AG04450 (cell line): ENCODE measurements around the gene GPC6. TPM values are rescaled to one million over a fixed set of nuclear protein-coding genes. Genes with fewer than 3 reads are reported as not detected.

ENCODE experiments used
- CTCF ChIA-PET: fragments of 300-600, 350-600 bp; formaldehyde crosslinking; extraction: SDS; loops from one replicate; lab custom pipeline; 2022; ENCODE audit warnings: antibody characterized with exemption, inconsistent platforms; lab: Charles Lee
- POLR2A ChIA-PET: fragments of 350-600 bp; formaldehyde crosslinking; extraction: SDS; loops from one replicate; lab custom pipeline; 2021; ENCODE audit warnings: antibody characterized with exemption, inconsistent platforms; lab: Yijun Ruan, JAX
- DNase-seq: peaks from one replicate; pipeline ENCODE4 v3.0.0-alpha.2; 2011; ENCODE audit warnings: low read depth, low spot score
- H3K27ac ChIP-seq: one replicate; pipeline ENCODE4 v1.5.1; 2012; ENCODE audit warnings: low read depth, low read length, control low read depth
- H3K27me3 ChIP-seq: one replicate; pipeline ENCODE4 v1.6.0; 2012; ENCODE audit warnings: low read length; ENCODE audit not compliant: control insufficient read depth, insufficient read depth
- H3K4me3 ChIP-seq: 2 replicates; pipeline ENCODE4 v1.5.1; 2011; ENCODE audit warnings: mild to moderate bottlenecking, low read depth, low read length, control low read depth
- H3K9me3 ChIP-seq: 2 replicates; pipeline ENCODE4 v1.5.1; 2012; ENCODE audit warnings: low read length; ENCODE audit not compliant: control insufficient read depth, insufficient read depth
- CTCF ChIP-seq: IDR thresholded peaks from 2 replicates; pipeline ENCODE4 v1.5.1; 2011; ENCODE audit warnings: low read depth, low read length, control low read depth, inconsistent platforms
- polyA plus RNA-seq: library from polyadenylated mRNA; depleted of rRNA; stranded (reverse); fragments of >200 nt; gene quantifications from 2 replicates; pipeline ENCODE4 v1.2.3, GENCODE V29; 2011

The GPC6 gene
- polyA plus RNA-seq, 1 experiment: 40.4 TPM

DNA sequence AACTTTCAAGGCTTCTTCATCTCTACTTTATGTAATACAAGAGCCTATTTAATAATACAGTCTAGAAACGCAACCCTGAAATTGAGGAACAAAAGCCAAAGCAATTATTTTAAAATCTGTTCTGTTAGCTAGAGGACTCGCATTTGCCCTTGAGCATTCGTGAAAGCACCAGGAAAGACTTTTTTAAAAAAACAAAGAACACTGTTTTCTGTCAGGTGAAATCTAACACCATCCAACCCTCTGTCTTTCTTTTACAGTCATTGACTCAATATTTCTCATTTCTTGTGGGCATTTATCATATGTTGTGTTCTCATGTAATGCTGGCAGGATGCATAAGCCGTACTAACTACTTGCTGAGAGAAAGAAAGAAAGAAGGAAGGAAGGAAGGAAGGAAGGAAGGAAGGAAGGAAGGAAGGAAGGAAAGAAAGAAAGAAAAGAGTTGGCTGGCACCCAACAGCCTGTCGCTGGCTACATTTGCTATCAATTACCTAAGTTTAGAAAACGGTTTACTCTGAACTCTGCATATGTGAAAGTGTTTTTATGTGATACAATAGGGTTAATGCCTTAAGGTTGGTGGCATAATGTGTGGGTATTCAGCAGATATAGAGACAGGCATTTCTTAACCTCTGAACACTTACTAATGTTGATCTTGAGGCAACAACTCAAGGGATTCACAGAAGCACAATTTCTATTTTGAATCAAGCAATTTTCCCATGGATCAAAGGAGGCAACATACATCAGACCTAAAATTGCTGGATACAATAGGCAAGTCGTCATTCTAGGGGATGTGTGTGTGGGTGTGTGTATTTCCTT, 807.4 kb downstream of the GPC6 start:
- Histone ChIP-seq H3K27me3 (no peaks in the 10 kb centered on the region), H3K9me3 (no peaks in the 10 kb centered on the region; the same call in 1 of the 2 replicates), H3K4me3 (no peak overlapping the region), H3K27ac (no peak overlapping the region)
- CTCF ChIA-PET: no interaction called here
- DNase-seq: no peak
- TF ChIP-seq CTCF: no peak
- POLR2A ChIA-PET: no interaction called here

DNA sequence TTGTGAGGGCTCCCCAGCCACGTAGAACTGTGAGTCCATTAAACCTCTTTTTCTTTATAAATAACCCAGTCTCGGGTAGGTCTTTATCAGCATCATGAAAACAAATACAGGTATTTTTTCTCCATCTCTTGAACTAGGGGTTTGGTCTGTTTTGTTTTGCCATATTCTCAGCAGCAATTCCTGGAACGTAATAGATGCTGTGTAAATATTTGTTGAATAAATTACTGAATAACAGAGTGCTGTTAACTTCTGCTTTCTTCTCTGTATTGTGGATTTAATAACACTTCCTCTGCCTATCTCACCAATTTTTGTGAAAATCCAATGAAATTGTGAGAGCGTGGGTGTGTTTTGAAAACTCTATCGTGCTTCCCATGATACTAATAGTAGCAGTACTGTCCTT, 823.4 kb downstream of the GPC6 start:
- CTCF ChIA-PET: no interaction called here
- no peaks in the 10 kb centered on the region for H3K9me3 ChIP-seq
- no peak overlapping the region for H3K4me3 ChIP-seq
- no peak overlapping the region for H3K27ac ChIP-seq
- no peak for DNase-seq
- H3K27me3 ChIP-seq: no peaks in the 10 kb centered on the region
- POLR2A ChIA-PET: no interaction called here
- no peak for TF ChIP-seq CTCF

GRCh38 chr13:94050686-94051085, 824.1 kb downstream of the GPC6 start:
- H3K4me3 ChIP-seq: no peak overlapping the region
- ChIA-PET POLR2A (no interaction called here), CTCF (no interaction called here)
- H3K27me3 ChIP-seq: no peaks in the 10 kb centered on the region
- no peak overlapping the region for H3K27ac ChIP-seq
- no peaks in the 10 kb centered on the region for H3K9me3 ChIP-seq
- TF ChIP-seq CTCF: no peak
- DNase-seq: no peak

DNA sequence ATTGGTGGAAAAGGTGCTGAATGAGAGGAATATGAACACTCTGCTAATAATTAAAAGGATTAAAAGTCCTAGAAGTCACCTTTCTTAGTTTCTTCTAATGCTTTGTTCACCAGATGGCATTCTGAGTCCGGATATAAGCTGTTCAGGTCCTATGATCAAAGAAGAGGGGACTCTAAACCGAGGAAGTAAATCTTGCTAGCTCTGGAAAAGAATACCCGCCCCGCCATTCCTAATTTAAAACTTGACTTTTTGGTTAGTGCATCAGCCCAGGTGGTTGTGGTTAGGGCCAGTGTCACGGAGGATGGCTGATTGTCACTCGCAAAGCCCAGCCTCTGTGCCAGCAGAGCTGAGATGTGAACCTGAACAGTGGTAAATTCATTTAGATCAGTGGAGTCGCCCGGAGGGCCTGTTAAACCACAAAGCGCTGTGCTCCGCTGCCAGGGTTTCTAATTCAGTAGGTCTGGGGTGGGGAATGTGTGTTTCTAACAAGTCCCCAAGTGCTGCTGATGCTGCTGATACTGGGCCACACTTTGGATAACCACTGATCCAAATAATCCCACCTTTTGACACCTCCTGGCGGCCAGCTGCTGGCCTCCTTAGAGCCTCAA, 827.5 kb downstream of the GPC6 start:
- Histone ChIP-seq H3K27ac (no peak overlapping the region), H3K4me3 (no peak overlapping the region), H3K27me3 (no peaks in the 10 kb centered on the region), H3K9me3 (no peaks in the 10 kb centered on the region)
- CTCF ChIA-PET: no interaction called here
- POLR2A ChIA-PET: interaction anchor here (0.6 kb wide), 1 partner anchor 34 kb away, joined by 3 read pairs; no protein-coding TSS in a partner anchor
- DNase-seq: no peak
- no peak for TF ChIP-seq CTCF

DNA sequence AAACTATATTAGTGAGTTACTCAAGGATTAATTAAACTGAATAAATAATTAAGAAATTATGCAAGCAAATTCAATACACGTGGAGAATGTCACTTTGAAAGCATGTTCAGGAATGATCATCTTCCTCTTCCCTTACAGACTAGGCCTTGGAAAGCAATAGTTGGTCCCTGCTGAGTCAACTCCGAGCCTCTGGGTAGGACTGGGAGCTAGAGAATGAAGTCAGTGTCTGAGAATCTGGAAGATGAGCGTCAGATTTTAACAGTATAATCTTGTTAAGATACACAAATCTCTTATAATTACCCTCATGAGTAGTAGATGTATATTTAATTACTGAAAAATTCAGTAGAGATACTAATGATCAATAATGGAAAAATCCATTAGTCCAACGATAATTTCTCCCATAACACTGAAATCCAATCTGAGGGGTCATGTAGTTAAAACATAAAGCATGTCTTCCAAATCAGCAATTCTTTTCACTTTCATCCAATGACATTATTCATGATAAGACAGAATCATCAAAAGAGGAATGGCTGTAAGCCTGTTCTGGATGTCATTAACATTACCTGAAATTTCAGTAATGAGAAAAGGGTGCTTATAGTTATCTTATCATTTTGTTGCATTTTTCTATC, 829.9 kb downstream of the GPC6 start:
- no peak overlapping the region for H3K4me3 ChIP-seq
- H3K9me3 ChIP-seq: no peaks in the 10 kb centered on the region
- no peaks in the 10 kb centered on the region for H3K27me3 ChIP-seq
- no peak for TF ChIP-seq CTCF
- CTCF ChIA-PET: interaction anchor here (0.5 kb wide), 1 partner anchor 372 kb away, joined by 7 read pairs; no protein-coding TSS in a partner anchor
- H3K27ac ChIP-seq: no peak overlapping the region
- no peak for DNase-seq
- POLR2A ChIA-PET: no interaction called here
